ENCODE data around the gene PCCA.
"Not testable (repeated sequence)": the region's sequence is repeated elsewhere in the genome, so short reads cannot be mapped to it uniquely, and the experiment has no call there.

PCCA gene

DNA sequence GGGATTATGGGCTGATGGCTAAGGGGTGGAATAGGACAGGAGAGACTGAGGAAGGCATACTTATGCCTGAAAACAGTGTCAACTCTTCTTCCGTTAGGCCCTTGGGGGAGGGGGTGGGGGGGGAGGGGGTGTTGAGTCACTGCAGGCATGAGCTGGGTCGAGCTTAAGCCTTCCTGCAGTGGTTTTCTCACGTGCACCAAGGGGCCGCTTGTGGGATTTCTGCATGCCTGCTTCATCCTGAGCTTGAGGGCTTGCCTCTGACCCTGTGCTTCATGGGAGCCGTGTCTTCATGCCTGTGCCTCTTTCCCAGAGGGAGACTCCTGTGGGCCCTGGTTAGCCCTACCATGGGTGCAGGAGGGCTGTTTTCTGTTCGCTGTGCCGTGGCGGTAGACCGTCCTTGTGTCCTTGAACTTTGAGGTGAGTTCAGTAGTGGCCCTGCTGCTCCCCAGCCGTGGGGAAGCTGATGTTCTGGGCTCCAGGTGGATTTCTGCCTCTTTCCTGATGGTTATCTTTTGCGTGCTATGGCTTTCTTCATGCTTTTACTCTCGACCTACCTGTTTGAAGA is 186.1 kb downstream of the PCCA start:
- H3K4me3 ChIP-seq (ENCODE audit: low read length), result no peak overlapping the region
- no peaks in the 10 kb centered on the region for H3K4me1 ChIP-seq (ENCODE audit: low read length)
- H3K9me3 ChIP-seq (ENCODE audit: insufficient read depth, low read length), result no peaks in the 10 kb centered on the region
- H2AFZ ChIP-seq (ENCODE audit: low read depth, low read length), result no peak overlapping the region
- H3K79me2 ChIP-seq (ENCODE audit: low read length), result no peaks in the 10 kb centered on the region
- TF ChIP-seq EZH2phosphoT487 (IDR thresholded peaks at IDR 0.05; ENCODE audit: low read depth), result no peak
- TF ChIP-seq, protein P1, sequence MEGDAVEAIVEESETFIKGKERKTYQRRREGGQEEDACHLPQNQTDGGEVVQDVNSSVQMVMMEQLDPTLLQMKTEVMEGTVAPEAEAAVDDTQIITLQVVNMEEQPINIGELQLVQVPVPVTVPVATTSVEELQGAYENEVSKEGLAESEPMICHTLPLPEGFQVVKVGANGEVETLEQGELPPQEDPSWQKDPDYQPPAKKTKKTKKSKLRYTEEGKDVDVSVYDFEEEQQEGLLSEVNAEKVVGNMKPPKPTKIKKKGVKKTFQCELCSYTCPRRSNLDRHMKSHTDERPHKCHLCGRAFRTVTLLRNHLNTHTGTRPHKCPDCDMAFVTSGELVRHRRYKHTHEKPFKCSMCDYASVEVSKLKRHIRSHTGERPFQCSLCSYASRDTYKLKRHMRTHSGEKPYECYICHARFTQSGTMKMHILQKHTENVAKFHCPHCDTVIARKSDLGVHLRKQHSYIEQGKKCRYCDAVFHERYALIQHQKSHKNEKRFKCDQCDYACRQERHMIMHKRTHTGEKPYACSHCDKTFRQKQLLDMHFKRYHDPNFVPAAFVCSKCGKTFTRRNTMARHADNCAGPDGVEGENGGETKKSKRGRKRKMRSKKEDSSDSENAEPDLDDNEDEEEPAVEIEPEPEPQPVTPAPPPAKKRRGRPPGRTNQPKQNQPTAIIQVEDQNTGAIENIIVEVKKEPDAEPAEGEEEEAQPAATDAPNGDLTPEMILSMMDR (IDR thresholded peaks at IDR 0.05; ENCODE audit: low read depth, low read length), result no peak
- H3K4me2 ChIP-seq (ENCODE audit: low read length), result no peak overlapping the region
- H3K27ac ChIP-seq (ENCODE audit: low read length), result no peak overlapping the region
- H3K36me3 ChIP-seq (replicated peaks; ENCODE audit: low read depth, low read length), result no peaks in the 10 kb centered on the region
- H4K20me1 ChIP-seq (ENCODE audit: insufficient read depth, low read length), result no peaks in the 10 kb centered on the region
- H3K27me3 ChIP-seq (ENCODE audit: low read depth, low read length), result no peaks in the 10 kb centered on the region
- no peak overlapping the region for H3K9ac ChIP-seq (ENCODE audit: low read length)

DNA sequence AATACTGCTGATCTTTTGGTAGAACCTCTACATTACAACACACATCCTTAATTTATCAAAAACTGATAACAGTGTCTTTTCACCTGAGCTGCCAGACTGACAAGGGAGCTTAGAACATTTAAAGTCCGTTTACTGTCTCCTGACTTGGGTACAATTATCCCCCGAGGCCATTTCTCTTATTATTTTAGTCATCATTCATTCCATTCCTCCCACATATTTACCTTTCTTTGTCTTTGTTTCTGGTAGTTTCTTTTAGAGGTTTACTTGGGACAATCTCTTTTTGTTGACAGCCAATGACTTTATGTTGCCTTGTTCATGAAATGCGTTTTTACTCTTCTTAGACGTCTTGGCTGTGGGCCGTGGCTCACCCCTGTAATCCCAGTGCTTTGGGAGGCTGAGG is 186.9 kb downstream of the PCCA start:
- no peaks in the 10 kb centered on the region for H4K20me1 ChIP-seq (ENCODE audit: insufficient read depth, low read length)
- H3K36me3 ChIP-seq (replicated peaks; ENCODE audit: low read depth, low read length), result no peaks in the 10 kb centered on the region
- no peaks in the 10 kb centered on the region for H3K4me1 ChIP-seq (ENCODE audit: low read length)
- H3K9me3 ChIP-seq (ENCODE audit: insufficient read depth, low read length), result no peaks in the 10 kb centered on the region
- H3K79me2 ChIP-seq (ENCODE audit: low read length), result no peaks in the 10 kb centered on the region
- H2AFZ ChIP-seq (ENCODE audit: low read depth, low read length), result no peak overlapping the region
- no peak overlapping the region for H3K9ac ChIP-seq (ENCODE audit: low read length)
- no peak overlapping the region for H3K27ac ChIP-seq (ENCODE audit: low read length)
- TF ChIP-seq, protein P1 (IDR thresholded peaks at IDR 0.05; ENCODE audit: low read depth, low read length), result no peak
- TF ChIP-seq EZH2phosphoT487 (IDR thresholded peaks at IDR 0.05; ENCODE audit: low read depth), result no peak
- no peaks in the 10 kb centered on the region for H3K27me3 ChIP-seq (ENCODE audit: low read depth, low read length)
- no peak overlapping the region for H3K4me3 ChIP-seq (ENCODE audit: low read length)
- no peak overlapping the region for H3K4me2 ChIP-seq (ENCODE audit: low read length)

GRCh38 chr13:100280681-100281080 is 191.8 kb downstream of the PCCA start:
- Histone ChIP-seq H3K4me1 (ENCODE audit: low read length) (no peaks in the 10 kb centered on the region), H3K9ac (ENCODE audit: low read length) (no peak overlapping the region), H3K27me3 (ENCODE audit: low read depth, low read length) (no peaks in the 10 kb centered on the region), H3K27ac (ENCODE audit: low read length) (no peak overlapping the region), H4K20me1 (ENCODE audit: insufficient read depth, low read length) (no peaks in the 10 kb centered on the region), H2AFZ (ENCODE audit: low read depth, low read length) (no peak overlapping the region), H3K36me3 (replicated peaks; ENCODE audit: low read depth, low read length) (no peaks in the 10 kb centered on the region), H3K4me3 (ENCODE audit: low read length) (no peak overlapping the region), H3K4me2 (ENCODE audit: low read length) (no peak overlapping the region), H3K79me2 (ENCODE audit: low read length) (no peaks in the 10 kb centered on the region), H3K9me3 (ENCODE audit: insufficient read depth, low read length) (no peaks in the 10 kb centered on the region)
- no peak for TF ChIP-seq EZH2phosphoT487 (IDR thresholded peaks at IDR 0.05; ENCODE audit: low read depth)
- TF ChIP-seq, protein P1 (IDR thresholded peaks at IDR 0.05; ENCODE audit: low read depth, low read length), result no peak

DNA sequence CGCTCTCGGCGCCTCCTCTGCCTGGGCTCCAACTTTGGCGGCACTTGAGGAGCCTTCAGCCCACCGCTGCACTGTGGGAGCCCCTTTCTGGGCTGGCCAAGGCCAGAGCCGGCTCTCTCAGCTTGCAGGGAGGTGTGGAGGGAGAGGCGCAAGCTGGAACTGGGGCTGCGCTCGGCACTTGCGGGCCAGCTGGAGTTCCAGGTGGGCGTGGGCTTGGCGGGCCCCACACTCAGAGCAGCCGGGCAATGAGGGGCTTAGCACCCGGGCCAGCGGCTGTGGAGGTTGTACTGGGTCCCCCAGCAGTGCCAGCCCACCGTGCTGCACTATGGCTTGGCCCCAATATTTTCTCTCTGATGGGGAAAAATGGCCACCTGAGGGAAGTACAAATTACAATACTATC is 193.4 kb downstream of the PCCA start:
- H2AFZ ChIP-seq (ENCODE audit: low read depth, low read length); H3K27ac ChIP-seq (ENCODE audit: low read length); H4K20me1 ChIP-seq (ENCODE audit: insufficient read depth, low read length); H3K4me3 ChIP-seq (ENCODE audit: low read length); H3K79me2 ChIP-seq (ENCODE audit: low read length); H3K36me3 ChIP-seq (replicated peaks; ENCODE audit: low read depth, low read length); H3K4me1 ChIP-seq (ENCODE audit: low read length); H3K9me3 ChIP-seq (ENCODE audit: insufficient read depth, low read length); H3K27me3 ChIP-seq (ENCODE audit: low read depth, low read length); H3K9ac ChIP-seq (ENCODE audit: low read length); H3K4me2 ChIP-seq (ENCODE audit: low read length): not testable (repeated sequence)
